ENCODE measurements around the gene ADM5.

ADM5 gene

DNA sequence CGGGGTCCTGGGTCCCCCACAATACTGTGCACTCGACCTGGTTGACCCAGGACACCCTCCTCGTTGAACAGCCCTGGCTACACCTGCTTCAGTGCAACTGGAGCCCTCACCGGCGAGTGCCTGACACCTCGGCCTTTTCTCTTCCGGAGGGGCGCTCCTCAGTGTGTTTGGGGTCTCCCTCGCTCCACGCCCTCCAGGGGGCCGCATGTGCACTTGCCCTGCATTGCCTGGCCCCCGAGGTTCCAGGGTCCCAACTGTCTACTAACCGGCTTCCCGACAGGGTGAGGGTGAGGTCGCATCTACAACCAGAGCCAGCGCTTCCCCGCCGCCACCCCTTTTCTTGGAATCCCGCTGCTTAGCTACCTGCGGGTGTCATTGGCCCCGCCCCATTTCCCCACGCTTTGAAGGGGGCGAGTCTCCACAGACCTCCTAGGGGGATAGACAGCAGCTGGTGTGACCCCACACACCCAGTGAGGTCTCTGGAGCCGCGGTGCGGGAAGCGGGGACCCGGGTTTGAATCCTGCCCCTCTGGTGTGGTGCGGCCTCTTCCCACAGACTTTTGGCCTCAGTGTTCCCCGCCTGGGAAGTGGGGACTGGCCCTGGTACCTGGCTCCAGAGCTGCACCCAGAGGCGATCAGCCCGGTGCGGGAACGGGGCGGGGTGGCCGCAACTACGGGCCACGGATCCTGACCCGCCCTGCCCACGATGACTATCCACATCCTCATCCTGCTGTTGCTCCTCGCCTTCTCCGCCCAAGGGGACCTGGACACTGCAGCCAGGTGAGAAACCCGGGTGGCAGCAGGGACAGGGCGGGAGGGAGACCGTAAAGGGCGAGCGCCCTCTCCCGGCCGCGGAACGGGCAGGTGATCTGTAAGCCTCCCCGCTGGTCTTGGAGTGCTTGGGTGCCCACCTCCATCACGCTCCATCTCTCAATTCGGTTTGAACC lies at the start of gene ADM5:
ADM5 (plus strand) TSS at position 462 of the 946 bp plus-strand sequence; CDS start at position 706, 244 bp downstream.
- H3K9ac ChIP-seq (ENCODE audit: low read depth, low read length) = peak within 1 kb of the TSS; percentile 84

DNA sequence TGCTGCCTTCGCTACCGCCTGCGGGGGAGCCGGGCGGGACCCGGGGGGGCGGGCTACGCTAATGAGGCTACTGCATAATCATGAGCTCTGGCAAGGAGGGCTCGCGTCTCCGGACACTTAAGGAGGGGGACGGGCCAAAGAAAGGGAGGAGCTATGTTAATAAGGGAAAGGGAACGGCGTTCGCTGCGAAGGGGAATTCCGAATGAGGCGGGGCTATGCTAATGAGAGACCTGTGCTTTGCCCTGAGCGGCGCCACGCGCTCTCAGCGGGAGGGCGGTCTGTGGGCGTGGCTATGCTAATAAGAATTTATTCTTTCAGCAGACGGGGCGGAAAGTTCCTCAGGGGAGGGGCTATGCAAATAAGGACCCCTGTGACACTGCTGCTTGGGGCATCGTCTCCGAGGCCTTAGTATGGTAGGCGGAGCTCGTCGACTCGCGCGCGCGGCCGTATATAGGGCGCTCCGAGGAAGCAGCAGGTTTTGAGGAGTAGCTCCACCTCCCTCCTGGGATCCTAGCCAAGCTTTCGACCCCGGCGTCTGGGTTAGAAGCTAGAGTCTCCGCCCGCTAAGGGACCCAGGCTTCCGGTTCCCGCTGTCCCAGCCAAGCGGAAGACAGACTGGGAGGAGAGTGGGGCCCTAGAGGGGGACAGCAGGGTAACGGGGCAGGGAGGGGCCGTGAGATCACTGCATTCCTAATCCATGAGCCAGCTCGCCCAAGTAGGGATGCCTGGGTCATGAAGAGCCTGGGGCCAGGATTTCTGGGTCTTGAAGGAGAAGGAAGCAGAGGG lies 49.1 kb upstream of the ADM5 start, which contains the start of gene RRAS:
RRAS (minus strand) TSS at position 31 of the 786 bp plus-strand sequence. CDS start 45 bp downstream, outside the sequence.
- H3K9me3 ChIP-seq (ENCODE audit: control insufficient read depth, insufficient read depth, low read length) = no peaks in the 10 kb centered on the region
- peak within 1 kb of the TSS; percentile 80 for H3K4me3 ChIP-seq (ENCODE audit: low read depth, low read length)
- peaks cover 7% of the 10 kb centered on the region for H3K4me1 ChIP-seq (ENCODE audit: control insufficient read depth, insufficient read depth, low read length)
- peaks cover 6% of the 10 kb centered on the region for H3K36me3 ChIP-seq (ENCODE audit: control insufficient read depth, insufficient read depth, low read length)
- H3K9ac ChIP-seq (ENCODE audit: low read depth, low read length) = peak within 1 kb of the TSS; percentile 65
- H3K27me3 ChIP-seq (ENCODE audit: control insufficient read depth, insufficient read depth, low read length) = no peaks in the 10 kb centered on the region

More for the DNA sequence above, at the start of gene ADM5:
- H3K9me3 ChIP-seq (ENCODE audit: control insufficient read depth, insufficient read depth, low read length) = no peaks in the 10 kb centered on the region
- peaks cover 3% of the 10 kb centered on the region for H3K4me1 ChIP-seq (ENCODE audit: control insufficient read depth, insufficient read depth, low read length)
- H3K27me3 ChIP-seq (ENCODE audit: control insufficient read depth, insufficient read depth, low read length) = no peaks in the 10 kb centered on the region
- H3K36me3 ChIP-seq (ENCODE audit: control insufficient read depth, insufficient read depth, low read length) = peaks cover 37% of the 10 kb centered on the region
- H3K4me3 ChIP-seq (ENCODE audit: low read depth, low read length) = peak within 1 kb of the TSS; percentile 65

GRCh38 chr19:49641688-49642491 lies 47.5 kb upstream of the ADM5 start, which contains the start of gene SCAF1:
SCAF1 (plus strand) TSS chr19:49642209; CDS start chr19:49645027, 2,818 bp downstream.
- H3K9me3 ChIP-seq (ENCODE audit: control insufficient read depth, insufficient read depth, low read length) = no peaks in the 10 kb centered on the region
- no peaks in the 10 kb centered on the region for H3K27me3 ChIP-seq (ENCODE audit: control insufficient read depth, insufficient read depth, low read length)
- peak within 1 kb of the TSS; percentile 97 for H3K9ac ChIP-seq (ENCODE audit: low read depth, low read length)
- peaks cover 19% of the 10 kb centered on the region for H3K36me3 ChIP-seq (ENCODE audit: control insufficient read depth, insufficient read depth, low read length)
- peaks cover 7% of the 10 kb centered on the region for H3K4me1 ChIP-seq (ENCODE audit: control insufficient read depth, insufficient read depth, low read length)
- peak within 1 kb of the TSS; percentile 99 for H3K4me3 ChIP-seq (ENCODE audit: low read depth, low read length)

- H3K4me3 ChIP-seq (ENCODE audit: low read depth, low read length) = peak overlapping the region; percentile 99
- H3K9ac ChIP-seq (ENCODE audit: low read depth, low read length) = peak overlapping the region; percentile 97
- H3K4me1 ChIP-seq (ENCODE audit: control insufficient read depth, insufficient read depth, low read length) = peaks cover 7% of the 10 kb centered on the region
- H3K9me3 ChIP-seq (ENCODE audit: control insufficient read depth, insufficient read depth, low read length) = no peaks in the 10 kb centered on the region
- H3K36me3 ChIP-seq (ENCODE audit: control insufficient read depth, insufficient read depth, low read length) = peaks cover 25% of the 10 kb centered on the region
- no peaks in the 10 kb centered on the region for H3K27me3 ChIP-seq (ENCODE audit: control insufficient read depth, insufficient read depth, low read length)
Observed at GRCh38 chr19:49642492-49643035, 46.8 kb upstream of the ADM5 start.

GRCh38 chr19:49643466-49643865 lies 45.9 kb upstream of the ADM5 start:
- Histone ChIP-seq H3K9ac (ENCODE audit: low read depth, low read length) (no peak overlapping the region), H3K4me3 (ENCODE audit: low read depth, low read length) (no peak overlapping the region)

DNA sequence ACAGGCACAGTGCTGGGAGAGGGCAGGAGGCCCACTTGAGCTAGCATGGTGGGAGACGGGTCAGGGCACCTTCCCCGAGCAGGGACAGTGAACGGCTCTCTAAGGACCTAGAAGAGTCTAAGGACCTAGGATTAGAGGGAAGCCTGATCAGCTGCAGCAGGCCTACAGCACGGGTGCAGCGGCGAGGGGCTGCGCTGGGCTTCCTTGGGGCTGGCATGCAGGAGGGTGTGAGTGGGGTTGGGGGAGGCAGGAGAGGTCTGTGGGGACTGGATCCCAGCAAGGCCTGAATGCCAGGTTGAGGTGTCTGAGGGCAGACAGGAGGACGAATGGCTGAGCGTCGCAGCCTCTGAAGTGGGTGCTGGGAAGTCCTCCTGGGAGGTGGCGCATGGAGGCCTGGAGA lies 43.8 kb upstream of the ADM5 start:
- Histone ChIP-seq H3K4me1 (ENCODE audit: control insufficient read depth, insufficient read depth, low read length) (peaks cover 5% of the 10 kb centered on the region), H3K36me3 (ENCODE audit: control insufficient read depth, insufficient read depth, low read length) (peaks cover 37% of the 10 kb centered on the region), H3K27me3 (ENCODE audit: control insufficient read depth, insufficient read depth, low read length) (no peaks in the 10 kb centered on the region), H3K9ac (ENCODE audit: low read depth, low read length) (no peak overlapping the region), H3K9me3 (ENCODE audit: control insufficient read depth, insufficient read depth, low read length) (no peaks in the 10 kb centered on the region), H3K4me3 (ENCODE audit: low read depth, low read length) (no peak overlapping the region)

More at GRCh38 chr19:49643466-49643865, 45.9 kb upstream of the ADM5 start:
- H3K36me3 ChIP-seq (ENCODE audit: control insufficient read depth, insufficient read depth, low read length) = peaks cover 25% of the 10 kb centered on the region
- H3K4me1 ChIP-seq (ENCODE audit: control insufficient read depth, insufficient read depth, low read length) = peaks cover 5% of the 10 kb centered on the region
- no peaks in the 10 kb centered on the region for H3K27me3 ChIP-seq (ENCODE audit: control insufficient read depth, insufficient read depth, low read length)
- no peaks in the 10 kb centered on the region for H3K9me3 ChIP-seq (ENCODE audit: control insufficient read depth, insufficient read depth, low read length)

- no peak overlapping the region for H3K4me3 ChIP-seq (ENCODE audit: low read depth, low read length)
- no peaks in the 10 kb centered on the region for H3K9me3 ChIP-seq (ENCODE audit: control insufficient read depth, insufficient read depth, low read length)
- peaks cover 5% of the 10 kb centered on the region for H3K4me1 ChIP-seq (ENCODE audit: control insufficient read depth, insufficient read depth, low read length)
- H3K27me3 ChIP-seq (ENCODE audit: control insufficient read depth, insufficient read depth, low read length) = no peaks in the 10 kb centered on the region
- no peak overlapping the region for H3K9ac ChIP-seq (ENCODE audit: low read depth, low read length)
- peaks cover 38% of the 10 kb centered on the region for H3K36me3 ChIP-seq (ENCODE audit: control insufficient read depth, insufficient read depth, low read length)
Observed at GRCh38 chr19:49645995-49646394, 43.4 kb upstream of the ADM5 start.

DNA sequence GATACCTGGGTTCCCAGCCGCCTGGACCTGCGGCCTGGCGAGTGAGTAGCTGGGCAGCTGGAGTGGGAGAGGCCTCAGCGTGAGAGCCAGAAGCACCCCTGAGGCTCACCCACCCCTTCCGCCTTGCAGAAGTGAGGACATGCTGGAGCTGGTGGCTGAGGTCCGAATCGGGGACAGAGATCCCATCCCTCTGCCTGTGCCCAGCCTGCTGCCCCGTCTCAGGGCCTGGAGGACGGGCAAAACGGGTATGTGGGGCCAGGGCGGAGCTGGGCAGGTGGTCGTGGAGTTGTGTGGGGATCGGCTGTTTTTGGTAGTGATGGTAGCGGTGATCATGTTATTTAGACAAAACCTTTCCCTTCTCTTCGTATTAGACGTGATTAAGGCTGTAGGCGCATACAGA lies 42.8 kb upstream of the ADM5 start:
- Histone ChIP-seq H3K9ac (ENCODE audit: low read depth, low read length) (no peak overlapping the region), H3K36me3 (ENCODE audit: control insufficient read depth, insufficient read depth, low read length) (peaks cover 44% of the 10 kb centered on the region)

DNA sequence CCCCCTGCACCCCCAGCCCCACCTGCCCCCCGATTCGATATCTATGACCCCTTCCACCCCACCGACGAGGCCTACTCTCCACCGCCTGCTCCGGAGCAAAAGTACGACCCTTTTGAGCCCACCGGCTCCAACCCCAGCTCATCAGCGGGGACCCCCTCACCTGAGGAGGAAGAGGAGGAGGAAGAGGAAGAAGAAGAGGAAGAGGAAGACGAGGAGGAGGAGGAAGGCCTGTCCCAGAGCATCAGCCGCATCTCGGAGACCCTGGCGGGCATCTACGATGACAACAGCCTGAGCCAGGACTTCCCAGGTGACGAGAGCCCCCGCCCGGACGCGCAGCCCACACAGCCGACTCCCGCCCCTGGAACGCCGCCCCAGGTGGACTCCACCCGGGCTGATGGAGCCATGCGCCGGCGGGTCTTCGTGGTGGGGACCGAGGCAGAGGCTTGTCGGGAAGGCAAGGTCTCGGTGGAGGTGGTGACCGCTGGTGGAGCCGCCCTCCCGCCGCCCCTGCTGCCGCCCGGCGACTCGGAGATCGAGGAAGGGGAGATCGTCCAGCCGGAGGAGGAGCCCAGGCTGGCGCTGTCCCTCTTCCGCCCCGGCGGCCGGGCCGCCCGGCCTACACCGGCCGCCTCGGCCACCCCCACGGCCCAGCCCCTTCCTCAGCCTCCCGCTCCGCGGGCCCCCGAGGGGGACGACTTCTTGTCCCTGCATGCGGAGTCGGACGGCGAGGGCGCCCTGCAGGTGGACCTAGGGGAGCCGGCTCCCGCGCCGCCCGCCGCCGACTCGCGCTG lies 38.2 kb upstream of the ADM5 start:
- Histone ChIP-seq H3K4me3 (ENCODE audit: low read depth, low read length) (no peak overlapping the region), H3K27me3 (ENCODE audit: control insufficient read depth, insufficient read depth, low read length) (no peaks in the 10 kb centered on the region), H3K36me3 (ENCODE audit: control insufficient read depth, insufficient read depth, low read length) (peaks cover 67% of the 10 kb centered on the region), H3K9ac (ENCODE audit: low read depth, low read length) (no peak overlapping the region), H3K4me1 (ENCODE audit: control insufficient read depth, insufficient read depth, low read length) (no peaks in the 10 kb centered on the region), H3K9me3 (ENCODE audit: control insufficient read depth, insufficient read depth, low read length) (no peaks in the 10 kb centered on the region)

More for the DNA sequence above, 42.8 kb upstream of the ADM5 start:
- Histone ChIP-seq H3K9me3 (ENCODE audit: control insufficient read depth, insufficient read depth, low read length) (no peaks in the 10 kb centered on the region), H3K27me3 (ENCODE audit: control insufficient read depth, insufficient read depth, low read length) (no peaks in the 10 kb centered on the region), H3K4me1 (ENCODE audit: control insufficient read depth, insufficient read depth, low read length) (peaks cover 5% of the 10 kb centered on the region), H3K4me3 (ENCODE audit: low read depth, low read length) (no peak overlapping the region)

DNA sequence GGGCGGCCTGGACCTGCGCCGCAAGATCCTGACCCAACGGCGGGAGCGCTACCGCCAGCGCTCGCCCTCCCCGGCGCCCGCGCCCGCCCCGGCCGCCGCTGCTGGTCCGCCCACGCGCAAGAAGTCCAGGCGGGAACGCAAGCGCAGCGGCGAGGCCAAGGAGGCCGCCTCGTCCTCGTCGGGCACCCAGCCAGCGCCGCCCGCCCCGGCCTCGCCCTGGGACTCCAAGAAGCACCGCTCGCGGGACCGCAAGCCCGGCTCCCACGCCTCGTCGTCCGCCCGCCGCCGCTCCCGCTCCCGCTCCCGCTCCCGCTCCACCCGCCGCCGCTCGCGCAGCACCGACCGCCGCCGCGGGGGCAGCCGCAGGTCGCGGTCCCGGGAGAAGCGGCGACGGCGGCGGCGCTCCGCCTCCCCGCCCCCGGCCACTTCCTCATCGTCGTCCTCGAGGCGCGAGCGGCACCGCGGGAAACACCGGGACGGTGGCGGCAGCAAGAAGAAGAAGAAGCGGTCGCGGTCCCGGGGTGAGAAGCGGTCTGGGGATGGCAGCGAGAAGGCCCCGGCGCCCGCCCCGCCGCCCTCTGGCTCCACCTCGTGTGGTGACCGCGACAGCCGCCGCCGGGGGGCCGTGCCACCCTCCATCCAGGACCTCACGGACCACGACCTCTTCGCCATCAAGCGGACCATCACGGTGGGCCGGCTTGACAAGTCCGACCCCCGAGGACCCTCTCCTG lies 37.4 kb upstream of the ADM5 start:
- Histone ChIP-seq H3K9ac (ENCODE audit: low read depth, low read length) (no peak overlapping the region), H3K9me3 (ENCODE audit: control insufficient read depth, insufficient read depth, low read length) (no peaks in the 10 kb centered on the region), H3K36me3 (ENCODE audit: control insufficient read depth, insufficient read depth, low read length) (peaks cover 64% of the 10 kb centered on the region), H3K27me3 (ENCODE audit: control insufficient read depth, insufficient read depth, low read length) (no peaks in the 10 kb centered on the region), H3K4me3 (ENCODE audit: low read depth, low read length) (no peak overlapping the region), H3K4me1 (ENCODE audit: control insufficient read depth, insufficient read depth, low read length) (peaks cover 3% of the 10 kb centered on the region)
